WTC11 (cell line): ENCODE measurements around the gene PDZK1IP1. TPM values are rescaled to one million over a fixed set of nuclear protein-coding genes. Genes with fewer than 3 reads are reported as not detected.

Source experiments
- ATAC-seq: fragments of 200-7000 bp; cut with Tn5 transposase; 2 replicates; pipeline ENCODE4 v1.10.0; 2021; ENCODE audit warnings: mild to moderate bottlenecking, moderate library complexity
- CTCF ChIA-PET: fragments of 300-600 bp; sonication (Branson Sonifier 250); formaldehyde crosslinking; loops from one replicate; lab custom pipeline; 2021; ENCODE audit warnings: antibody characterized with exemption; lab: Charles Lee
- POLR2A ChIA-PET: fragments of 350-600 bp; sonication (Branson Sonifier 250); formaldehyde crosslinking; loops from one replicate; lab custom pipeline; 2021; ENCODE audit warnings: antibody characterized with exemption; lab: Charles Lee
- DNase-seq: peaks from one replicate; pipeline ENCODE4 v3.0.0; 2021; ENCODE audit warnings: low spot score
- H3K27ac Mint-ChIP-seq: 2 replicates; pipeline ENCODE4 v1.8.0; 2021; ENCODE audit warnings: mixed read lengths
- H3K27me3 Mint-ChIP-seq: 2 replicates; pipeline ENCODE4 v1.8.0; 2021; ENCODE audit warnings: low read depth, mild to moderate bottlenecking, moderate library complexity, mixed read lengths
- H3K36me3 Mint-ChIP-seq: 2 replicates; pipeline ENCODE4 v1.8.0; 2021; ENCODE audit warnings: mixed read lengths
- H3K4me1 Mint-ChIP-seq: 2 replicates; pipeline ENCODE4 v1.8.0; 2022; ENCODE audit warnings: mixed read lengths
- H3K4me3 Mint-ChIP-seq: 2 replicates; pipeline ENCODE4 v1.8.0; 2021; ENCODE audit warnings: mild to moderate bottlenecking, moderate library complexity, mixed read lengths
- H3K9me3 Mint-ChIP-seq: 2 replicates; pipeline ENCODE4 v1.8.0; 2021; ENCODE audit warnings: mixed read lengths
- ATF2 ChIP-seq: sonication (generic); formaldehyde crosslinking; IDR thresholded peaks from 2 replicates; pipeline ENCODE4 v1.8.1; 2022; ENCODE audit warnings: low read depth, missing genetic modification reagents, borderline replicate concordance
- ATF6 ChIP-seq: sonication (generic); formaldehyde crosslinking; IDR thresholded peaks from 2 replicates; pipeline ENCODE4 v1.8.1; 2023; ENCODE audit warnings: mild to moderate bottlenecking, missing genetic modification reagents
- CBFB ChIP-seq: sonication (generic); formaldehyde crosslinking; IDR thresholded peaks from 2 replicates; pipeline ENCODE4 v1.8.1; 2022; ENCODE audit warnings: mild to moderate bottlenecking, low read depth, missing genetic modification reagents
- CREM ChIP-seq: sonication (generic); formaldehyde crosslinking; IDR thresholded peaks from 2 replicates; pipeline ENCODE4 v1.8.1; 2022; ENCODE audit warnings: mild to moderate bottlenecking, missing genetic modification reagents, moderate library complexity
- GABPB1 ChIP-seq: sonication (generic); formaldehyde crosslinking; IDR thresholded peaks from 2 replicates; pipeline ENCODE4 v1.8.1; 2023; ENCODE audit warnings: mild to moderate bottlenecking, missing genetic modification reagents
- GRHL2 ChIP-seq: fragments of 250-450 bp; sonication (Bioruptor Pico); IDR thresholded peaks from 2 replicates; pipeline ENCODE4 v1.8.0; 2022; ENCODE audit warnings: mild to moderate bottlenecking, moderate library complexity; ENCODE audit not compliant: insufficient replicate concordance, severe bottlenecking
- HMGA2 ChIP-seq: fragments of 250-450 bp; sonication (Bioruptor Pico); IDR thresholded peaks from 2 replicates; pipeline ENCODE4 v1.4.0; 2021; ENCODE audit warnings: mild to moderate bottlenecking, moderate library complexity
- IRF2 ChIP-seq: sonication (generic); formaldehyde crosslinking; IDR thresholded peaks from 2 replicates; pipeline ENCODE4 v1.8.0; 2022; ENCODE audit warnings: low read depth, missing genetic modification reagents, borderline replicate concordance
- MLX ChIP-seq: sonication (generic); formaldehyde crosslinking; IDR thresholded peaks from 2 replicates; pipeline ENCODE4 v1.8.1; 2023; ENCODE audit warnings: mild to moderate bottlenecking, missing genetic modification reagents, moderate library complexity
- NFATC4 ChIP-seq: fragments of 250-450 bp; sonication (Bioruptor Pico); IDR thresholded peaks from 2 replicates; pipeline ENCODE4 v1.9.0; 2021; ENCODE audit warnings: mild to moderate bottlenecking
- NFYB ChIP-seq: sonication (generic); formaldehyde crosslinking; conservative IDR thresholded peaks from 2 replicates; pipeline ENCODE4 v1.8.0; 2022; ENCODE audit warnings: low read depth, missing genetic modification reagents
- NR1H2 ChIP-seq: sonication (generic); formaldehyde crosslinking; IDR thresholded peaks from 2 replicates; pipeline ENCODE4 v1.9.0; 2021; ENCODE audit warnings: mild to moderate bottlenecking, moderate library complexity, missing genetic modification reagents
- NR3C1 ChIP-seq: sonication (generic); formaldehyde crosslinking; conservative IDR thresholded peaks from 2 replicates; pipeline ENCODE4 v1.8.1; 2023; ENCODE audit warnings: low read depth, mild to moderate bottlenecking, missing genetic modification reagents
- RORB ChIP-seq: fragments of 250-450 bp; sonication (Bioruptor Pico); IDR thresholded peaks from 2 replicates; pipeline ENCODE4 v1.9.0; 2021; ENCODE audit warnings: mild to moderate bottlenecking
- STAT6 ChIP-seq: sonication (generic); formaldehyde crosslinking; conservative IDR thresholded peaks from 2 replicates; pipeline ENCODE4 v1.8.1; 2023; ENCODE audit warnings: mild to moderate bottlenecking, low read depth, missing genetic modification reagents, moderate library complexity
- TEAD4 ChIP-seq: sonication (generic); formaldehyde crosslinking; IDR thresholded peaks from 2 replicates; pipeline ENCODE4 v1.8.0; 2022; ENCODE audit warnings: mild to moderate bottlenecking, missing genetic modification reagents
- USF2 ChIP-seq: sonication (generic); formaldehyde crosslinking; IDR thresholded peaks from 2 replicates; pipeline ENCODE4 v1.8.1; 2023; ENCODE audit warnings: mild to moderate bottlenecking, missing genetic modification reagents, moderate library complexity
- ZNF425 ChIP-seq: fragments of 250-450 bp; sonication (Bioruptor Pico); conservative IDR thresholded peaks from 2 replicates; pipeline ENCODE4 v1.9.0; 2021; ENCODE audit warnings: mild to moderate bottlenecking
- ZNF512 ChIP-seq: sonication (generic); formaldehyde crosslinking; IDR thresholded peaks from 2 replicates; pipeline ENCODE4 v1.8.1; 2022; ENCODE audit warnings: missing genetic modification reagents, borderline replicate concordance
- ZSCAN18 ChIP-seq: fragments of 250-450 bp; sonication (Bioruptor Pico); IDR thresholded peaks from 2 replicates; pipeline ENCODE4 v2.1.2; 2022; ENCODE audit warnings: mild to moderate bottlenecking, moderate library complexity
- total RNA-seq: library from RNA; stranded (reverse); gene quantifications from 3 replicates; pipeline ENCODE4 v1.2.3, GENCODE V29; 2021

Gene PDZK1IP1
- total RNA-seq, 1 experiment from 2014 or later: not detected

GRCh38 chr1:47137925-47138615, 51.8 kb downstream of the PDZK1IP1 start:
- POLR2A ChIA-PET: no interaction called here
- DNase-seq (no peak), ATAC-seq (no peak)
- H3K27ac Mint-ChIP-seq: no peak overlapping the region
- CTCF ChIA-PET: interaction anchor here (1.1 to 1.3 kb wide), 2 partner anchors 25 to 41 kb away, joined by 3 read pairs; no protein-coding TSS in a partner anchor
- no peaks in the 10 kb centered on the region for H3K4me1 Mint-ChIP-seq
- H3K9me3 Mint-ChIP-seq: peaks cover 1% of the 10 kb centered on the region
- H3K27me3 Mint-ChIP-seq: peaks cover 64% of the 10 kb centered on the region
- H3K4me3 Mint-ChIP-seq: no peak overlapping the region
- H3K36me3 Mint-ChIP-seq: no peaks in the 10 kb centered on the region
- TF ChIP-seq NFYB (CRISPR knock-in tag): no peak
- no peak for TF ChIP-seq RORB (CRISPR knock-in tag)
- TF ChIP-seq TEAD4 (CRISPR knock-in tag): no peak
- TF ChIP-seq GRHL2 (CRISPR knock-in tag): no peak
- no peak for TF ChIP-seq ATF2 (CRISPR knock-in tag)
- no peak for TF ChIP-seq ATF6 (CRISPR knock-in tag)
- TF ChIP-seq HMGA2 (CRISPR knock-in tag): no peak
- TF ChIP-seq IRF2: no peak
- TF ChIP-seq CREM (CRISPR knock-in tag): no peak
- TF ChIP-seq GABPB1 (CRISPR knock-in tag): no peak
- no peak for TF ChIP-seq NFATC4 (CRISPR knock-in tag)
- TF ChIP-seq MLX (CRISPR knock-in tag): no peak
- no peak for TF ChIP-seq NR1H2 (CRISPR knock-in tag)
- TF ChIP-seq USF2 (CRISPR knock-in tag): no peak
- TF ChIP-seq CBFB (CRISPR knock-in tag): no peak
- TF ChIP-seq ZNF425: no peak
- TF ChIP-seq ZSCAN18: no peak
- TF ChIP-seq STAT6 (CRISPR knock-in tag): no peak
- TF ChIP-seq ZNF512 (CRISPR knock-in tag): no peak
- TF ChIP-seq NR3C1: no peak
